22Rv1 (cell line): Measurements from ENCODE around the gene ITPK1.

Source experiments
- CTCF ChIP-seq: fragments of 450-650 bp; IDR thresholded peaks from 2 replicates; pipeline ENCODE4 v1.5.1; 2017; ENCODE audit warnings: mild to moderate bottlenecking
- ZFX ChIP-seq: fragments of 450-650 bp; IDR thresholded peaks from 2 replicates; pipeline ENCODE4 v1.6.1; 2017; ENCODE audit warnings: antibody characterized with exemption, borderline replicate concordance

- no peak for TF ChIP-seq CTCF
- no peak for TF ChIP-seq ZFX
Measured at GRCh38 chr14:93005838-93006237, 109.9 kb downstream of the ITPK1 start.
